K562 (cell line): ENCODE results near the gene ZCCHC17. TPM values are rescaled to one million over a fixed set of nuclear protein-coding genes. Genes with fewer than 3 reads are reported as not detected.
A peak's percentile ranks its signal among the peaks of the same experiment; 100 is the strongest.

ENCODE experiments used
- DIDO1 ChIP-seq: fragments of 450-650 bp; IDR thresholded peaks from 2 replicates; pipeline ENCODE4 v1.6.1; 2016; ENCODE audit warnings: low read depth, missing biosample characterization, missing genetic modification characterization
- ERF ChIP-seq: fragments of 450-650 bp; formaldehyde crosslinking; IDR thresholded peaks from 2 replicates; pipeline ENCODE4 v1.4.0; 2020; ENCODE audit warnings: mild to moderate bottlenecking, mixed read lengths
- GABPA ChIP-seq: fragments of 200-800 bp; sonication (Bioruptor generic); conservative IDR thresholded peaks from 2 replicates; pipeline ENCODE4 v1.6.1; 2016; ENCODE audit warnings: low read depth, missing genetic modification characterization, missing compliant biosample characterization
- MEF2D ChIP-seq: conservative IDR thresholded peaks from 2 replicates; pipeline ENCODE4 v1.6.1; 2016; ENCODE audit warnings: low read depth, missing genetic modification characterization, missing compliant biosample characterization
- PCBP1 ChIP-seq: fragments of 200-400 bp; formaldehyde crosslinking; IDR thresholded peaks from 2 replicates; pipeline ENCODE4 v1.6.1; 2018; ENCODE audit warnings: mild to moderate bottlenecking, low read depth, low read length; ENCODE audit not compliant: poor library complexity, severe bottlenecking
- RB1 ChIP-seq: fragments of 450-650 bp; IDR thresholded peaks from 2 replicates; pipeline ENCODE4 v1.6.1; 2017; ENCODE audit warnings: low read depth, mild to moderate bottlenecking
- SIX5 ChIP-seq, 2 experiments: IDR thresholded peaks; 2 replicates each; pipeline ENCODE4 v1.6.1; 2011; ENCODE audit warnings: low read length in 2 of 2, borderline replicate concordance in 1 of 2, low read depth in 1 of 2, mild to moderate bottlenecking in 1 of 2, moderate library complexity in 1 of 2; ENCODE audit not compliant: insufficient read depth in 1 of 2
- SLC30A9 ChIP-seq: fragments of 250-450 bp; sonication (Bioruptor Pico); IDR thresholded peaks from 2 replicates; pipeline ENCODE4 v1.8.0; 2022; ENCODE audit warnings: mild to moderate bottlenecking, moderate library complexity
- SP2 ChIP-seq: IDR thresholded peaks from 2 replicates; pipeline ENCODE4 v1.6.1; 2011; ENCODE audit warnings: mild to moderate bottlenecking, low read depth, low read length, moderate library complexity; ENCODE audit not compliant: poor library complexity, severe bottlenecking; ENCODE audit errors: extremely low read depth
- ZNF274 ChIP-seq: IDR thresholded peaks from 2 replicates; pipeline ENCODE4 v1.6.1; 2011; ENCODE audit warnings: low read depth, mild to moderate bottlenecking, low read length, moderate library complexity, borderline replicate concordance
- ZSCAN32 ChIP-seq: fragments of 450-650 bp; formaldehyde crosslinking; IDR thresholded peaks from 2 replicates; pipeline ENCODE4 v1.4.0; 2020; ENCODE audit warnings: mild to moderate bottlenecking, moderate library complexity
- polyA plus RNA-seq, 8 experiments: library from polyadenylated mRNA; depleted of rRNA in 4 of 8; stranded (reverse) in 5 of 8; unstranded in 3 of 8; fragments of >200 nt; fragmentation: Nextera tagmentation in 2 of 8; fragmentation: Illumina TruSeq in 1 of 8; extraction: Ambion mirVana in 2 of 8; extraction: Trizol in 1 of 8; gene quantifications; 2 replicates each; pipeline versions ENCODE4 v1.2.1 to v1.2.3, GENCODE V29; 2011 to 2014; ENCODE audit warnings: inconsistent platforms in 1 of 8, missing spikeins in 1 of 8
- total RNA-seq, 7 experiments: library from RNA; depleted of rRNA in 6 of 7; stranded (reverse); fragments of >200 nt in 6 of 7; fragmentation: Illumina TruSeq in 2 of 7; extraction: Trizol in 2 of 7; gene quantifications; 2 replicates each; pipeline versions ENCODE4 v1.2.1 to v1.2.3, GENCODE V29; 2011 to 2021; ENCODE audit warnings: low replicate concordance in 1 of 7
- TF ChIP-seq, protein P1 (sequence below): fragments of 450-650 bp; IDR thresholded peaks from 2 replicates; pipeline ENCODE4 v1.7.1; 2018; ENCODE audit warnings: mild to moderate bottlenecking, low read depth; ENCODE audit not compliant: partially characterized antibody
- TF ChIP-seq, protein P2 (sequence below): fragments of 450-650 bp; IDR thresholded peaks from 2 replicates; pipeline ENCODE4 v1.6.1; 2016; ENCODE audit warnings: missing biosample characterization, missing genetic modification characterization
- TF ChIP-seq, protein P3 (sequence below), 2 experiments: fragments of 450-650 bp; formaldehyde crosslinking in 1 of 2; IDR thresholded peaks; 2 replicates each; pipeline versions ENCODE4 v1.4.0 to v1.6.1; 2014 to 2020; ENCODE audit warnings: mild to moderate bottlenecking in 2 of 2, borderline replicate concordance in 1 of 2, low read depth in 1 of 2

ZCCHC17 gene
- total and polyA plus RNA-seq, 9 of the 15 experiments (the other 6 are each of a cell fraction or from before 2014, with no cell fraction given) = 46.9 to 150 (median 74.7) TPM

DNA sequence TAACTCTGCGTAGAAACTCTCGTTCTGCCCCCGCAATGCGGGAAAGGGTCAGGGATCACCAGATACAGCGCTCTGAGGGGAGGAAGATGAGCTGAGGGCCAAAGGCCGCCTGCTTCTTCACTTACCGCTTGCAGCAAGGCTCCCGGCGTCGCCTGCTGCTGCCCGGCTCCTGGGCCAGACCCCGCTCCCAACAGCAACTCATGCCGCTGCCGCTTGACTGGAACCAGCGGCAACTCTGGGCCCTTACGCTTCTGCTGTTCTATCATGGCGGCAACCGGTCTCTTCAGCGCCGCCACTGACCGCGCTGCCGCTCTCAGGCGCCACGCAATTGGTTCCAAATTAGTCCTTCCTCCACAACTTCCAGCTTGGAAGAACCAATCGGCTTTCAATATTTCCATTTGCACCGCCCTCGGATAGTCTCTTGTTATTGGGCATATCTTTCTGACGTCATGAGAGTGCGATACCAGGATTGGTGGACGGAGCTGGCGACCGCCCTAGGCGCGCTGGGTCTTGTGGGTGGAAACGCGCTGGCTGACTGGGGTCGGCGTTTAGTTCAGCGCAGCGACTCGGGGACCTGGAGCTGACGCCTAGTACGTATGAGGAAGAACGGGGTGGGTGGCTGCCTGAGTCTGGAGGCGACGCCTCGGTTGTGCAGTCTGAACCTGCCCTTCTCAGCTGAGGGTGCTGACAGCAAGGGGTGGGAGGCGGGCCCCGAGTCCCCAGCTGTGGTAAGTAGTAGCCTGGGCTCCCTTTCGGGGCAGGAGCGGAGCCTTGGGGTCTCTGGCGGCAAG, at the start of gene ZCCHC17, which contains the start of gene SNRNP40 (continued):
- TF ChIP-seq, protein P1, sequence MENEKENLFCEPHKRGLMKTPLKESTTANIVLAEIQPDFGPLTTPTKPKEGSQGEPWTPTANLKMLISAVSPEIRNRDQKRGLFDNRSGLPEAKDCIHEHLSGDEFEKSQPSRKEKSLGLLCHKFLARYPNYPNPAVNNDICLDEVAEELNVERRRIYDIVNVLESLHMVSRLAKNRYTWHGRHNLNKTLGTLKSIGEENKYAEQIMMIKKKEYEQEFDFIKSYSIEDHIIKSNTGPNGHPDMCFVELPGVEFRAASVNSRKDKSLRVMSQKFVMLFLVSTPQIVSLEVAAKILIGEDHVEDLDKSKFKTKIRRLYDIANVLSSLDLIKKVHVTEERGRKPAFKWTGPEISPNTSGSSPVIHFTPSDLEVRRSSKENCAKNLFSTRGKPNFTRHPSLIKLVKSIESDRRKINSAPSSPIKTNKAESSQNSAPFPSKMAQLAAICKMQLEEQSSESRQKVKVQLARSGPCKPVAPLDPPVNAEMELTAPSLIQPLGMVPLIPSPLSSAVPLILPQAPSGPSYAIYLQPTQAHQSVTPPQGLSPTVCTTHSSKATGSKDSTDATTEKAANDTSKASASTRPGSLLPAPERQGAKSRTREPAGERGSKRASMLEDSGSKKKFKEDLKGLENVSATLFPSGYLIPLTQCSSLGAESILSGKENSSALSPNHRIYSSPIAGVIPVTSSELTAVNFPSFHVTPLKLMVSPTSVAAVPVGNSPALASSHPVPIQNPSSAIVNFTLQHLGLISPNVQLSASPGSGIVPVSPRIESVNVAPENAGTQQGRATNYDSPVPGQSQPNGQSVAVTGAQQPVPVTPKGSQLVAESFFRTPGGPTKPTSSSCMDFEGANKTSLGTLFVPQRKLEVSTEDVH = peak; percentile 10
- TF ChIP-seq SIX5 (IDR thresholded peaks at IDR 0.05; ENCODE audit: borderline replicate concordance in 1 of 2, insufficient read depth in 1 of 2, low read depth in 1 of 2, low read length in 2 of 2) (no peak), GABPA (tag) (peak; percentile 88), ZNF274 (no peak), SLC30A9 (CRISPR knock-in tag) (no peak), PCBP1 (peak; percentile 13), ERF (CRISPR knock-in tag) (0 out of 2 replicates have a peak, but pooled peaks have one; percentile 60), MEF2D (no peak), SP2 (peak; percentile 57), RB1 (peak; percentile 74), DIDO1 (tag) (peak; percentile 34; the same call in 1 of the 2 replicates), ZSCAN32 (CRISPR knock-in tag) (no peak)
- TF ChIP-seq, protein P2, sequence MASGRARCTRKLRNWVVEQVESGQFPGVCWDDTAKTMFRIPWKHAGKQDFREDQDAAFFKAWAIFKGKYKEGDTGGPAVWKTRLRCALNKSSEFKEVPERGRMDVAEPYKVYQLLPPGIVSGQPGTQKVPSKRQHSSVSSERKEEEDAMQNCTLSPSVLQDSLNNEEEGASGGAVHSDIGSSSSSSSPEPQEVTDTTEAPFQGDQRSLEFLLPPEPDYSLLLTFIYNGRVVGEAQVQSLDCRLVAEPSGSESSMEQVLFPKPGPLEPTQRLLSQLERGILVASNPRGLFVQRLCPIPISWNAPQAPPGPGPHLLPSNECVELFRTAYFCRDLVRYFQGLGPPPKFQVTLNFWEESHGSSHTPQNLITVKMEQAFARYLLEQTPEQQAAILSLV = no peak
- TF ChIP-seq, protein P3, sequence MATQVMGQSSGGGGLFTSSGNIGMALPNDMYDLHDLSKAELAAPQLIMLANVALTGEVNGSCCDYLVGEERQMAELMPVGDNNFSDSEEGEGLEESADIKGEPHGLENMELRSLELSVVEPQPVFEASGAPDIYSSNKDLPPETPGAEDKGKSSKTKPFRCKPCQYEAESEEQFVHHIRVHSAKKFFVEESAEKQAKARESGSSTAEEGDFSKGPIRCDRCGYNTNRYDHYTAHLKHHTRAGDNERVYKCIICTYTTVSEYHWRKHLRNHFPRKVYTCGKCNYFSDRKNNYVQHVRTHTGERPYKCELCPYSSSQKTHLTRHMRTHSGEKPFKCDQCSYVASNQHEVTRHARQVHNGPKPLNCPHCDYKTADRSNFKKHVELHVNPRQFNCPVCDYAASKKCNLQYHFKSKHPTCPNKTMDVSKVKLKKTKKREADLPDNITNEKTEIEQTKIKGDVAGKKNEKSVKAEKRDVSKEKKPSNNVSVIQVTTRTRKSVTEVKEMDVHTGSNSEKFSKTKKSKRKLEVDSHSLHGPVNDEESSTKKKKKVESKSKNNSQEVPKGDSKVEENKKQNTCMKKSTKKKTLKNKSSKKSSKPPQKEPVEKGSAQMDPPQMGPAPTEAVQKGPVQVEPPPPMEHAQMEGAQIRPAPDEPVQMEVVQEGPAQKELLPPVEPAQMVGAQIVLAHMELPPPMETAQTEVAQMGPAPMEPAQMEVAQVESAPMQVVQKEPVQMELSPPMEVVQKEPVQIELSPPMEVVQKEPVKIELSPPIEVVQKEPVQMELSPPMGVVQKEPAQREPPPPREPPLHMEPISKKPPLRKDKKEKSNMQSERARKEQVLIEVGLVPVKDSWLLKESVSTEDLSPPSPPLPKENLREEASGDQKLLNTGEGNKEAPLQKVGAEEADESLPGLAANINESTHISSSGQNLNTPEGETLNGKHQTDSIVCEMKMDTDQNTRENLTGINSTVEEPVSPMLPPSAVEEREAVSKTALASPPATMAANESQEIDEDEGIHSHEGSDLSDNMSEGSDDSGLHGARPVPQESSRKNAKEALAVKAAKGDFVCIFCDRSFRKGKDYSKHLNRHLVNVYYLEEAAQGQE (IDR thresholded peaks at IDR 0.05; ENCODE audit: borderline replicate concordance) = no peak
- TF ChIP-seq, protein P3 (CRISPR knock-in tag; IDR thresholded peaks at IDR 0.05; ENCODE audit: low read depth) = 0 out of 2 replicates have a peak, but pooled peaks have one; percentile 37
